CD8-positive, alpha-beta memory T cell (primary cell): ENCODE measurements around the gene ROPN1L. TPM values are rescaled to one million over a fixed set of nuclear protein-coding genes. Genes with fewer than 3 reads are reported as not detected.
A peak's percentile ranks its signal among the peaks of the same experiment; 100 is the strongest.

Experiments used
- CTCF ChIA-PET: fragments of 350-600 bp; sonication (Branson Sonifier 250); formaldehyde crosslinking; loops from one replicate; lab custom pipeline; 2021; ENCODE audit warnings: antibody characterized with exemption; lab: Charles Lee
- POLR2A ChIA-PET: fragments of 350-600 bp; sonication (Branson Sonifier 250); formaldehyde crosslinking; loops from one replicate; lab custom pipeline; 2021; ENCODE audit warnings: antibody characterized with exemption; lab: Charles Lee
- DNase-seq, 5 donors: peaks; one replicate each; pipeline versions ENCODE4 v3.0.0 to v3.0.0-alpha.2; 2020 to 2022; ENCODE audit warnings: mixed read lengths in 1 of 5
- H3K27ac ChIP-seq: one replicate; pipeline ENCODE4 v1.7.0; 2013; ENCODE audit warnings: low read depth, mild to moderate bottlenecking, low read length, moderate library complexity
- H3K27me3 ChIP-seq: 2 replicates; pipeline ENCODE4 v1.7.0; 2013; ENCODE audit warnings: low read length, mild to moderate bottlenecking; ENCODE audit not compliant: insufficient read depth, poor library complexity, severe bottlenecking
- H3K36me3 ChIP-seq: 2 replicates; pipeline ENCODE4 v1.7.0; 2013; ENCODE audit warnings: mild to moderate bottlenecking, low read length, moderate library complexity; ENCODE audit not compliant: insufficient read depth
- H3K4me1 ChIP-seq: 2 replicates; pipeline ENCODE4 v1.7.0; 2013; ENCODE audit warnings: mild to moderate bottlenecking, low read length, moderate library complexity; ENCODE audit not compliant: insufficient read depth
- H3K4me3 ChIP-seq: 2 replicates; pipeline ENCODE4 v1.7.0; 2013; ENCODE audit warnings: mild to moderate bottlenecking, low read length
- H3K9me3 ChIP-seq: 2 replicates; pipeline ENCODE4 v1.7.0; 2013; ENCODE audit warnings: mild to moderate bottlenecking, low read length
- H3K27ac Mint-ChIP-seq, 8 donors: one replicate each; pipeline ENCODE4 v1.8.0; 2020 to 2021; ENCODE audit warnings: mixed read lengths in 8 of 8, mild to moderate bottlenecking in 6 of 8, inconsistent platforms in 3 of 8, moderate library complexity in 3 of 8
- H3K27me3 Mint-ChIP-seq, 2 donors: one replicate each; pipeline ENCODE4 v1.8.0; 2020 to 2021; ENCODE audit warnings: mixed read lengths in 2 of 2, mild to moderate bottlenecking in 1 of 2, moderate library complexity in 1 of 2
- H3K36me3 Mint-ChIP-seq, 3 donors: one replicate each; pipeline ENCODE4 v1.8.0; 2020 to 2021; ENCODE audit warnings: mixed read lengths in 3 of 3, inconsistent platforms in 1 of 3, mild to moderate bottlenecking in 1 of 3
- H3K4me1 Mint-ChIP-seq, 3 donors: one replicate each; pipeline ENCODE4 v1.8.0; 2020 to 2021; ENCODE audit warnings: mixed read lengths in 3 of 3, inconsistent platforms in 1 of 3, mild to moderate bottlenecking in 1 of 3
- H3K4me3 Mint-ChIP-seq, 7 donors: one replicate each; pipeline ENCODE4 v1.8.0; 2020 to 2021; ENCODE audit warnings: mixed read lengths in 7 of 7, mild to moderate bottlenecking in 6 of 7, moderate library complexity in 4 of 7, inconsistent platforms in 2 of 7
- H3K9me3 Mint-ChIP-seq, 5 donors: one replicate each; pipeline ENCODE4 v1.8.0; 2020 to 2022; ENCODE audit warnings: mixed read lengths in 5 of 5, mild to moderate bottlenecking in 3 of 5, moderate library complexity in 2 of 5, inconsistent platforms in 1 of 5
- polyA plus RNA-seq: library from polyadenylated mRNA; unstranded; fragments of 300-500 nt; fragmentation: Illumina TruSeq; gene quantifications from one replicate; pipeline ENCODE4 v1.2.3, GENCODE V29; 2021
- total RNA-seq, 2 experiments: library from RNA; stranded (reverse); gene quantifications; one replicate each; pipeline ENCODE4 v1.2.3, GENCODE V29; 2021

ROPN1L gene
- total and polyA plus RNA-seq, 3 experiments from 2014 or later = 0.22 to 2.9 TPM; not detected in 1

DNA sequence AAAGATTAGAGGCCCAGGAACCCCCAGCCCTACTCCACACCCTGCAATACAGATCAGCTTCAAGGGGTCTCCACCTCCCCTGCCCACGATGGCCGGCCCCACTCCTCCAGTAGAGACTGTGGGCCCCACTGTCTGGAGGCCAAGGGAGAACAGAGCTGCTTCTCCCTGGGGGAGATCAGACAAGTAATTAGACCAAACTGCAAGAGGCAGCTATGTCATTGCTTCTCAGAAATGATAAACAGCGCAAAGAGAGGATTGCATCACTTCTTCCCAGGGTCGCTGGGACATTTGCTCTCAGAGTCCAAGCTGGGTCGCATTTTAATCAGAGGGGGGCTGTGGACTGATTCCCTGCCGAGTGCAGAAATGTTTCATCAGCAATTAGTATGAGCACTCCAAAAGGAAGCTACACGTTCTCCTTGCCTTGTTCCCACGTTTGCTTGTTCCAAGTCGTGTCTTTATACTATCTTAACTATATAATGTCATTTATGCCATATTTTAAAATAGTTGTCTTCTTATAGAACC is 59.9 kb downstream of the ROPN1L start:
- no peaks in the 10 kb centered on the region for H3K4me1 ChIP-seq
- H3K27ac ChIP-seq = no peak overlapping the region
- H3K27me3 Mint-ChIP-seq = peaks cover 0 to 4% of the 10 kb centered on the region in 2 donors
- no peaks in the 10 kb centered on the region for H3K4me1 Mint-ChIP-seq
- H3K4me3 Mint-ChIP-seq = no peak overlapping the region
- H3K36me3 Mint-ChIP-seq = no peaks in the 10 kb centered on the region
- no peaks in the 10 kb centered on the region for H3K9me3 ChIP-seq
- ChIA-PET POLR2A (no interaction called here), CTCF (no interaction called here)
- no peaks in the 10 kb centered on the region for H3K9me3 Mint-ChIP-seq
- H3K27ac Mint-ChIP-seq = peak overlapping the region in 1 of 8 donors; percentile 85
- no peak overlapping the region for H3K4me3 ChIP-seq
- no peaks in the 10 kb centered on the region for H3K36me3 ChIP-seq
- DNase-seq = no peak
- H3K27me3 ChIP-seq = no peaks in the 10 kb centered on the region

DNA sequence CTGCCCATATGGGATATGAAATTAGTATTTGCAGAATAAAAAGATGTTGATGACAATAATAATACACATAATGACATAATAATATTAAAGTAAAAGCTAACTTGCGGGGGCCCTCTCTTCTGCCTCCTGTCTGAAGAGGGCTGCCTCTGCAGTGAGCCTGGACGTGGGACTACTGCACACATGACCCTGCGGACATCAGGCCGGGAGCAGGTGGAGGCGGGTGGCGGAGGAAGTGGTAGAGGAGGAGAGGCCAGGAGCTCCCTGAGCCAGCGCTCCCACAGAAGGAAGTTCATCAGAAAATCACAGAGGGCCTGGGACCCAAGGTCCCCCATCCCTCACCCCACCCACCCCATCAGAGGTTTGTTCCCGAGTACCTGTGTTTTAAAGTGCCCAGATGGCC is 60.5 kb downstream of the ROPN1L start:
- H3K4me3 ChIP-seq = no peak overlapping the region
- no peaks in the 10 kb centered on the region for H3K27me3 ChIP-seq
- CTCF ChIA-PET = no interaction called here
- H3K9me3 ChIP-seq = no peaks in the 10 kb centered on the region
- no peaks in the 10 kb centered on the region for H3K36me3 ChIP-seq
- no peak for DNase-seq
- H3K27ac ChIP-seq = no peak overlapping the region
- Mint-ChIP-seq H3K36me3 (no peaks in the 10 kb centered on the region), H3K27me3 (peaks cover 0 to 4% of the 10 kb centered on the region in 2 donors), H3K27ac (no peak overlapping the region), H3K4me3 (no peak overlapping the region), H3K4me1 (no peaks in the 10 kb centered on the region), H3K9me3 (no peaks in the 10 kb centered on the region)
- POLR2A ChIA-PET = no interaction called here
- no peaks in the 10 kb centered on the region for H3K4me1 ChIP-seq

DNA sequence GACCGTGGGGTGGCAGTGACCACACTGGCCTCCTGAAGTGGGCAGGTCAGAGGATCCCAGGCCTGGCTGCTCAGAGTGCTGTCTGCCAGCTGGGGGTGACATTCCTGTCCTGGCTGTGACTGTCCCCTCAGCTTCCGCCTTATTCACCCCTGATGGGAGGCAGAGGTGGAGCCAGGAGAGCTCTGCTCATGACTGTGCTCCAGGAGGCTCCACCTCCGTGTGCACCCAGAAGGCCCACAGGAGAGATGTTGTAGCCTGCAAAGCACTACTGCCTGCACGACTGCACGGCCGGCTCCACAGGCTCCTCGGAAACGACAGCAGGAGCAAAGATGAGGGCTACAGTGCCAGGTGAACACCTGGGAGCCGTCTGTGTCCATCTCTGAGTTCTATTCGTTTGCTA is 60.9 kb downstream of the ROPN1L start:
- CTCF ChIA-PET = no interaction called here
- Histone ChIP-seq H3K27ac (no peak overlapping the region), H3K4me3 (no peak overlapping the region), H3K4me1 (no peaks in the 10 kb centered on the region), H3K9me3 (no peaks in the 10 kb centered on the region), H3K27me3 (no peaks in the 10 kb centered on the region), H3K36me3 (no peaks in the 10 kb centered on the region)
- Mint-ChIP-seq H3K27ac (no peak overlapping the region), H3K27me3 (peaks cover 1 to 4% of the 10 kb centered on the region in 2 donors), H3K4me1 (no peaks in the 10 kb centered on the region), H3K9me3 (no peaks in the 10 kb centered on the region), H3K4me3 (no peak overlapping the region), H3K36me3 (no peaks in the 10 kb centered on the region)
- POLR2A ChIA-PET = no interaction called here
- no peak for DNase-seq

DNA sequence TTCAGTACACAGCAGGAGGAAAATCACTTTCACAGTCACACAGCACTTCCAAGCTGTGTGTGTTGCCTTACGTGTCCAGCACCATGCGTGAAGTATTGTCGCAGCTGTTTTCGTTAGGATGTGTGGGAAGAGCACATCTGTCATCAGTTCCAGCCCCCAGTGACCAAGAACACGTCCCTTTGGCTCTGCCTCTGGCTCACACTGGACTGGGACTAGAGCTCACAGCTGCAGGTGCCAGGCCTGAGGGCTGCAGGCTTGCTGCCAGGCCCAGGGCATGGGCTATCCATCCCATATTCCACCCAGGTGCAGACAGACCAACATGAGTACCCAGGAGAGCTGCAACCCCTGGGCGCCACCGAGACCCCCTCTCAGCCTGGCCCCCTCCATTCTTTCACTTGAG is 61.6 kb downstream of the ROPN1L start:
- ChIA-PET POLR2A (no interaction called here), CTCF (no interaction called here)
- H3K9me3 Mint-ChIP-seq = no peaks in the 10 kb centered on the region
- no peak overlapping the region for H3K4me3 Mint-ChIP-seq
- H3K27me3 Mint-ChIP-seq = peaks cover 4% of the 10 kb centered on the region in 2 donors
- H3K27ac Mint-ChIP-seq = no peak overlapping the region
- H3K27ac ChIP-seq = no peak overlapping the region
- H3K36me3 ChIP-seq = no peaks in the 10 kb centered on the region
- no peak overlapping the region for H3K4me3 ChIP-seq
- no peaks in the 10 kb centered on the region for H3K27me3 ChIP-seq
- no peaks in the 10 kb centered on the region for H3K36me3 Mint-ChIP-seq
- no peaks in the 10 kb centered on the region for H3K9me3 ChIP-seq
- DNase-seq = no peak
- H3K4me1 Mint-ChIP-seq = no peaks in the 10 kb centered on the region
- no peaks in the 10 kb centered on the region for H3K4me1 ChIP-seq

DNA sequence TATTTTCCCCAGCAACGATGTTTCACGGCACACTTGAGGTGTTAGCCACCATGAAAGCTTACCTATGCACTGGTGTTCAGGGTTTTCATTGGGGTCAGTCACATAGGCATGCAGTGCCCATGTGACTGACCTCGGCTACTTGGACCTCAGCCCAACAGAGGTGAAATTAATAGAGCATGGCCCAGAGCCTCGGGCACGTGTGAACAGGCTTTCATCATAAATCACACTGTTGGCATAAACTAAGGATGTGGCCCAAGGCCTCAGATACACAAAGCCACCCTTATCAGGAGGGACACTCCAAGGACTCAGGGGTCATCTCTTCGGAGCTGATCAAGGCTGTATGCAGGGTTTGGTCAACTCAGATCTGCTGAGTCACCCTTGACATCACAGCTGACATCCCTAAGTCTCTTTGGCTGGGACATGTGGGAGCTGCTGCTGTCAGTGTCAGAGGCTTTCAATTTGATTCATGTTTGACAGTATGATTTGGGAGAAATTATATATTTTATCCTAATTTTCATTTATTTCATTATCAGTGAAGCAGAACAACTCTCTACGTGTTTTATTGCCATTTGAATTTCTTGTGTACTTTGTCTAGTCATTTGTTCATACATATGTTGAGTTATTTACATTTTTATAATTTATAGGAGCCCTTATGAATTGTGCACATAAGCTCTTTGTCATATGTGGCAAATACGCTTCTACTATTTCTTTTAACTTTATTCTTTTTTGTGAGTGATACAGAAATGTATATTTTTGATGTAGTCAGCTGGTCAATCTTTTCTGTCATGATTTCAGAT is 62.5 kb downstream of the ROPN1L start:
- Mint-ChIP-seq H3K27me3 (peaks cover 0 to 4% of the 10 kb centered on the region in 2 donors), H3K36me3 (no peaks in the 10 kb centered on the region), H3K9me3 (no peaks in the 10 kb centered on the region), H3K4me1 (no peaks in the 10 kb centered on the region), H3K27ac (no peak overlapping the region), H3K4me3 (no peak overlapping the region)
- Histone ChIP-seq H3K36me3 (no peaks in the 10 kb centered on the region), H3K4me1 (no peaks in the 10 kb centered on the region), H3K9me3 (no peaks in the 10 kb centered on the region), H3K27me3 (no peaks in the 10 kb centered on the region), H3K27ac (no peak overlapping the region), H3K4me3 (no peak overlapping the region)
- ChIA-PET POLR2A (no interaction called here), CTCF (no interaction called here)
- no peak for DNase-seq

DNA sequence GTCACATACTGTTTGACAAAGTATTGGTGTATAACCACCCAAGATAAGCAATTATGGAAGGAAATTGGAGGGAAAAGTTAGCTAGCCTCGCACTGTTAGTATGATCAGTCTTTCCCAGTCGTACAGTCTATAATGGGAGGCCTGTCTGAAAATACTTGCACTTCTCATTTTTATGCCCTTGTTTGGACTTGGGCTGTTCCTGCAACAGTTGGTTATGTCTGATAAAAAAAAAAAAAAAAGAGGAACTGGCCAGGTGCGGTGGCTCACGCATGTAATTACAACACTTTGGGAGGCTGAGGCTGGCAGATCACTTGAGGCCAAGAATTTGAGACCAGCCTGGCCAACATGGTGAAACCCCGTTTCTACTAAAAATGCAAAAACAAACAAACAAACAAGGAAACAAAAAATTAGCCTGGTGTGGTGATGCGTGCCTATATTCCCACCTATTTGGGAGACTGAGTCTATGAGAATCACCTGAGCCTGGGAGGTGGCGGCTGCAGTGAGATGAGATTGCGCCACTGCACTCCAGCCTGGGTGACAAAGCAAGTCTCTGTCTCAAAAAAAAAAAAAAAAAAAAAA is 63.9 kb downstream of the ROPN1L start:
- DNase-seq = no peak
- Histone ChIP-seq H3K27me3 (no peaks in the 10 kb centered on the region), H3K9me3 (no peaks in the 10 kb centered on the region), H3K4me1 (no peaks in the 10 kb centered on the region), H3K36me3 (no peaks in the 10 kb centered on the region), H3K27ac (no peak overlapping the region), H3K4me3 (no peak overlapping the region)
- H3K4me1 Mint-ChIP-seq = no peaks in the 10 kb centered on the region
- ChIA-PET POLR2A (no interaction called here), CTCF (no interaction called here)
- H3K27me3 Mint-ChIP-seq = peaks cover 4 to 6% of the 10 kb centered on the region in 2 donors
- H3K27ac Mint-ChIP-seq = no peak overlapping the region
- H3K4me3 Mint-ChIP-seq = no peak overlapping the region
- H3K36me3 Mint-ChIP-seq = no peaks in the 10 kb centered on the region
- H3K9me3 Mint-ChIP-seq = no peaks in the 10 kb centered on the region

DNA sequence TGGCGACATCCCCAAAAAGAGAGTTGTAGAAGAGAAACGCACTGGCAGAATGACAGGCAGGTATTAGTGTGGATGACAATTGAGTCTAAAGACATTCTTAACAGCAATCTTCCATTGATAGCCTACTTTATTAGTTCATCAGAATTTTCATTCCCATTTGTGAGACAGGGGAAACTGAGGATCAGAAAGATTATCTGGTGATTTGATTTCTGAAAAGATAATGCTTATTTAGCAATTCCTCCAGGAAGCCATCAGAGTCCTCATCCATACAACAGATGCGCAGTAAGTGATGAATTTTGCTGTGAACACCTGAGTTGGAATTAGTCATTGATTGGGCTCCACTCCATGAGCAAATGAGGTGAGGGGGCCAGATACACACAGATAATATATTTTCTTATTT is 64.9 kb downstream of the ROPN1L start:
- CTCF ChIA-PET = no interaction called here
- H3K36me3 Mint-ChIP-seq = no peaks in the 10 kb centered on the region
- DNase-seq = no peak
- H3K9me3 Mint-ChIP-seq = peaks cover 0 to 2% (median 0%) of the 10 kb centered on the region in 5 donors
- no peak overlapping the region for H3K4me3 ChIP-seq
- no peaks in the 10 kb centered on the region for H3K4me1 ChIP-seq
- peaks cover 4 to 10% of the 10 kb centered on the region in 2 donors for H3K27me3 Mint-ChIP-seq
- H3K27ac ChIP-seq = no peak overlapping the region
- no peaks in the 10 kb centered on the region for H3K9me3 ChIP-seq
- no peaks in the 10 kb centered on the region for H3K27me3 ChIP-seq
- no peaks in the 10 kb centered on the region for H3K36me3 ChIP-seq
- no peak overlapping the region for H3K27ac Mint-ChIP-seq
- no peak overlapping the region for H3K4me3 Mint-ChIP-seq
- no peaks in the 10 kb centered on the region for H3K4me1 Mint-ChIP-seq
- POLR2A ChIA-PET = no interaction called here

DNA sequence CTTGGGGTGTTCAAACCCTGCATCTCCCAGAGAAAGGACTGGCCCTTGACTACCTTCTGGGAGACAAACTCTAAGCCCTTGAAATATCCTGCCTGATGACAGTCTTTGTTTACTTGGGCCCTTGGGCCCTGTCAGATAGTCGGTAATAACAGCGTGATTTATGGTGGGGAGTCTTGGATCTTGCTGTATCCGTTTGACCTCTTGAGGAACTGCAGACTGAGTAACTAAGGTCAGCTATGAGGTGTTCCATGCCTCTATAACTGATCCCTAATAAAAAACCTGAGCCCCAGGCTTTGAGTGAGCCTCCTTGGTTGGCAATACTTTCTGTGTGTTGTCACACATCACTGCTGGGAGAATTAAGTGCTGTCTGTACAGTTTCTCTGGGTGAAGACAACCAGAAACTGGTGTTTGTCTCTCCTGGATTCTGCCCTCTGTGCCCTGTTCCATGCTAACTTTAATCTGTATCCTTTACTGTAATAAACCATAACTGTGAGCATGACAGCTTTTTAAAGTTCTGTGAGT is 66.0 kb downstream of the ROPN1L start:
- DNase-seq = no peak
- Mint-ChIP-seq H3K36me3 (no peaks in the 10 kb centered on the region), H3K27me3 (peaks cover 7 to 16% of the 10 kb centered on the region in 2 donors), H3K4me3 (no peak overlapping the region), H3K9me3 (peaks cover 0 to 2% (median 0%) of the 10 kb centered on the region in 5 donors), H3K27ac (no peak overlapping the region), H3K4me1 (no peaks in the 10 kb centered on the region)
- H3K4me1 ChIP-seq = no peaks in the 10 kb centered on the region
- no peak overlapping the region for H3K27ac ChIP-seq
- H3K9me3 ChIP-seq = no peaks in the 10 kb centered on the region
- POLR2A ChIA-PET = no interaction called here
- no peak overlapping the region for H3K4me3 ChIP-seq
- no peaks in the 10 kb centered on the region for H3K27me3 ChIP-seq
- H3K36me3 ChIP-seq = no peaks in the 10 kb centered on the region
- CTCF ChIA-PET = no interaction called here
